GM12873 (cell line): Measurements from ENCODE around the gene SNRPA.

Source experiments
- CTCF ChIP-seq: IDR thresholded peaks from 2 replicates; pipeline ENCODE4 v1.5.1; 2012; ENCODE audit warnings: low read depth, mild to moderate bottlenecking, moderate library complexity, low read length, control low read depth; ENCODE audit not compliant: insufficient read depth; ENCODE audit errors: missing control alignments

SNRPA gene

DNA sequence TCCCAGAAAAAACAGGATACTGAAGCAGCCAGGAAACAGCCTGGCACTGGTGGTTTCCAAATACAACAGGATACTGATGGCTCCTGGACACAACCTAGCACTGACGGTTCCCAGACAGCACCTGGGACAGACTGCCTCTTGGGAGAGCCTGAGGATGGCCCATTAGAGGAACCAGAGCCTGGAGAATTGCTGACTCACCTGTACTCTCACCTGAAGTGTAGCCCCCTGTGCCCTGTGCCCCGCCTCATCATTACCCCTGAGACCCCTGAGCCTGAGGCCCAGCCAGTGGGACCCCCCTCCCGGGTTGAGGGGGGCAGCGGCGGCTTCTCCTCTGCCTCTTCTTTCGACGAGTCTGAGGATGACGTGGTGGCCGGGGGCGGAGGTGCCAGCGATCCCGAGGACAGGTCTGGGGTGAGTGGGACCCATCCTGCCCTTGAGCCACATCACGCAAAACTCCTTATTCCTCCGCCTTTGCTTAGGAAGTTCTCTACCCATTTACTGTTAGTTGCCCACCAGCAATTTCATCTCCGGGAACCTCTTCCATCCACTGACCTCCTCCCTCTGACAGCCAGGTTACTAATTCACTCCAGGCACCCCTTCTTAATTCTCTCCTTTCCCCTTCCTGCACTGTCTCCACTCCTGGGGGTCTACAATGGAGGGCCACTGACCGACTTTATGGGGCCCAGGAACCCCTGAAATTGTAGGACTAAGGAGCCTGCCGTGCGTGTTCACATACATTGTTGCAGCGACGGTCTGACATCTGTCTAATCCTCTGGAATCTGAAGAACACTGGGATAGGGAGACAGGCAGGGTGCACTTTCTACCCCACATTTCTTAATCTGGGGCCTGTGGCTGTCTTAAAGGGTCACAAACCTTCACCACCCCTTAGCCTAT is 32.9 kb upstream of the SNRPA start:
- no peak for TF ChIP-seq CTCF

GRCh38 chr19:40718774-40719391 is 32.1 kb upstream of the SNRPA start:
- no peak for TF ChIP-seq CTCF

- no peak for TF ChIP-seq CTCF
These were observed 31.5 kb upstream of the SNRPA start for GRCh38 chr19:40719414-40719894.

DNA sequence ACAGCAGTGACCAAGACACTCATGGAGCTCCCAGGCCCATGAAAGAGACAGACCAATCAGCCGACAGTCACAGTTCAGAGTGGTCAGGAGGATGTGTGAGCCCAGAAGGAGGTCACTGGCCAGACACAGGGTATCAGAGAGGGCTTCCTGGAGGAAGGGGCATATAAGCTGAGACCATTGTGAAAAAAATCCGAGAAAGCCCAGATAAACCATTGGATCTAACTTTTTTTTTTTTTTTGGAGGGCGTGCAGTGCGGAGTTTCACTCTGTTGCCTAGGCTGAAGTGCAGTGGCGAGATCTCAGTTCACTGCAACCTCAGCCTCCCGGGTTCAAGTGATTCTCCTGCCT is 29.9 kb upstream of the SNRPA start:
- TF ChIP-seq CTCF: no peak

DNA sequence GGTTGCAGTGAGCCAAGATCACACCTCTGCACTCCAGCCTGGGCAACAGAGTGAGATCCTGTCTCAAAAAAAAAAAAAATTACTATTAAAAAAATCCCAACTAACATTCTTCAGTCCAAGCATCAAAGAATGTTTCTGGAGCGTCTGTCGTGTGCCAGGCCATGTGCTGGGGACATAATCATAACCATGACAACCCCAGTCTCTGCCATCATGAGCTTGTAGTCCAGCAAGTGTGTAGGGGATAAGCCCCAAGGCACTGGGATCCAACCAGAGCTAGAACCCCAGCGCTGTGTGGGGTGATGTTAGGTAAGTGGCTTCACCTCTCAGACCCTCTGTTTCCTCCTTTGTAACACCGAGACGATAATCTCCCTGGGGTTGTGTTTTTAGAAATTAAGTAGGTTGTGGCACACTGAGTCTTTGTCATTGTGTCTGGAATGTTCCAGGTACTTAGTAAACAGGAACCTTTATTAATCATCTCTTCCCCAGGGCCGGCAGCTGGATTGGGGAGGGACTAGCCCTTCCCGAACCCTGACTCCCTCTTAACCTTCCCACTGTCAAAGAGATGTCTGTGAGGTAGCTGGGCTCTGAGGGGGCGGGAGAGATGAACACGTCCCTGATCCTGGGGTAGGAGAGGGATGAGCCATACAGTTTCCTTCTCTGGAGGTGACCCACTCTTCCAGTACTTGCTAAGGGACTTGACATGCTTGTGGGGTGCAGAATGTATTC is 28.9 kb upstream of the SNRPA start:
- no peak for TF ChIP-seq CTCF

DNA sequence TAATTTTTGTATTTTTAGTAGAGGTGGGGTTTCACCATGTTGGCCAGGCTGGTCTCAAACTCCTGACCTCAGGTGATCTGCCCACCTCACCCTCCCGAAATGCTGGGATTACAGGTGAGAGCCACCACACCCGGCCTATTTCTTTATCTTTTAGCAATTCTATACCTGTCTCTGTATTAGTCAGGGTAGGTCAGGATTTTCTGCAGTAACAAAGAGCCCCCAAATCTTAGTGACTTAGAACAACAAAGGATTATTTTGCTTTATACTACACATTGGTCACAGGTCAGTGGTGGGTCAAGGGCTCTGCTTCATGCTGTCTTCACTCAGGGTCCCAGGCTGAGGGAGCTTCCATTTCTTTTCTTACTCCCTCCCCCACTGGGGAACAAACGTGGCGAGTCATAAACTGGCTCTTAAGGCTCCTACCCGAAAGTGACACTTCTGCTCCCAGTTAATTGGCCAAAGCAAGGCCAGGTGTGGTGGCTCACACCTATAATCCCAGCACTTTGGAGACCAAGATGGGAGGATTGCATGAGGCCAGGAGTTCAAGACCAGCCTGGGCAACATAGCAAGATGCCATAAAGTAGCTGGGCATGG is 27.2 kb upstream of the SNRPA start:
- TF ChIP-seq CTCF: no peak

DNA sequence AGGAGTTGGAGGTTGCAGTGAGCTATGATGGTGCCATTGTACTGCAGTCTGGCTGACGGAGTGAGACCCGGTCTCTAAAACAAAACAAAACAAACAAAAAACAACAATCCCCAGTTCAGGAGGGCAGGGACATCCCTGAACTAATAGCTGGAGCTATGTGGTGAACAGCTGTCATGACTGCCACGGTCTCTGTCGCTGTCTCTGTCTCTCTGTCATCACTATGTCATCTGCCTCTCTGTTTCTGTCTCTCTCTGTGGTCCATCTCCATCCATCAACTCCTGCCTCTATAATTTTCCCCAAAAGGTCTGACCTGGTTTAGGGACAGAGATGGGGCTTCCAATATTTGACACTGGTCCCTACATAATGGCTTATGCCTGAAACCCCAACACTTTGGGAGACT is 26.7 kb upstream of the SNRPA start:
- TF ChIP-seq CTCF: no peak
